T-helper 1 cell treated with Interleukin-12 subunit alpha and Interleukin-12 subunit beta and Interleukin-4 antibody, amounts not matched to agents 30 ng/mL and 1 ng/mL, for 36 hours (primary cell): ENCODE results near the gene INS. TPM values are rescaled to one million over a fixed set of nuclear protein-coding genes. Genes with fewer than 3 reads are reported as not detected.

Experiments used
- intact Hi-C: fragments of 100-400 bp; cut with micrococcal nuclease; formaldehyde crosslinking; loops from one replicate; pipeline ENCODE4 v1.15.1; 2024
- total RNA-seq: library from RNA; stranded (reverse); gene quantifications from 2 replicates; pipeline ENCODE4 v1.2.3, GENCODE V29; 2022

Gene INS
- total RNA-seq, 1 donor from 2014 or later, result not detected

GRCh38 chr11:2149864-2150847 is 10.9 kb downstream of the INS start:
- intact Hi-C loops, result loop anchor here (5.0 kb wide), 1 partner anchor 298 kb away; the partner anchor contains the start of gene LSP1

GRCh38 chr11:2149460-2149859 is 11.5 kb downstream of the INS start:
- intact Hi-C loops, result no loop called here

GRCh38 chr11:2148595-2148994 is 12.4 kb downstream of the INS start:
- intact Hi-C loops, result no loop called here

- intact Hi-C loops, result no loop called here
These were observed 13.6 kb downstream of the INS start for GRCh38 chr11:2147391-2147790.

DNA sequence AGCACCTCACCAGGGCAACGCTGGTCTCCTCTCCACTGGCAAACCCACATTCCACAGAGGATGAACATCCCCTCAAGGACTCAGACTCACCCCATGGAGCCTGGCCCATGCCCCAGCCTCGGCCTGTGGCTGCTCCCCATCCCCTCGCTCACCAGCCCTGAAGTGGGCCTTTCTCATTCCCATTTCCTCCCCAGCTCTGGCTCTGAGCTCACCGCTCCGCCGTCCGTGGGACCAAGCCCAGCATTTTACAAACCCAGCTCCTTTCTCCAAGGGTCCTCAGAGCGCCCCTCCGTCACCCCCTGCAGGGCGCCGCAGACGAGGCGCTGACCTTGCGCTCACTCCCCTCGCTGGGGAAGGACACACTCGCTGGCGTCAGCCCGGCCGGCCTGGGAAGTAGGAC is 15.0 kb downstream of the INS start:
- intact Hi-C loops, result no loop called here

DNA sequence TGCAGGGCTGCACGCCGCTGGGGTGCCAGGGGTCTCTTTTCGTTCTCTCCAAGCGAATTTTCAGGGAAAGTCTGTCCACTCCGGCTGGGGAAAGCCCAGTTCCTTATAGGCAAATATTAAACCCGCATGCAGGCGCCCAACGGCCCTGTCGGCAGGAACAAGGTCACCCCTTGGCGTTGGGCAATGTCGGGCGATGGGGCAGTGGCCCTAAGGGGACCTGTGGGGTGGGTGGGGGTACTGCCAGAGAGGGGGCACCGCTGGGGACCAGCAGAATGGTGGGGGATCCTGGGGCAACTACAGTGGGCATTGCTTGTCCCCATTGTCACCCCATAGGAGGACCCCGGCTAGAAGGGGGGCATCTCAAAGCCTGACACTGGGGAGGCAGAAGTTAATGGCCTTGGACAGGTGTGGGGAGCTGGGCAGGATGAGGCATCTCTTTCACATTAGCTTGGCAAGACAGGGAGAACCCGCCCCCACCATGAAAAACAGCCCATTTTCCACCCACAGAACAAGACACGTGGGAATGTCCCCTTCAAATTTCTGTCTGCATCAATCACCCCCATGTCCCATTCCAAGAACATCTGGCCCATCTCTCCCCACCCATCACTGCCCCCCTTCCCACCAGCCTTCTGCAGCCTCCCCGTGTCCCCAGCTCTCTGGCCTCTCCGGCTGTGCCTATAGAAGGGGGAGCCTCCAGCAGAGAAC is 16.3 kb downstream of the INS start:
- intact Hi-C loops, result loop anchor here (5.0 kb wide), 1 partner anchor 128 kb away; the partner anchor contains the start of gene ASCL2

- intact Hi-C loops, result loop anchor here (1.0 to 5.0 kb wide), 2 partner anchors 67 to 128 kb away; partner anchors contain the start of gene ASCL2
These were observed 17.0 kb downstream of the INS start for GRCh38 chr11:2143799-2144543.

GRCh38 chr11:2143477-2143798 is 17.6 kb downstream of the INS start:
- intact Hi-C loops, result loop anchor here (1.0 to 5.0 kb wide), 2 partner anchors 66 to 129 kb away; partner anchors contain the start of gene ASCL2

DNA sequence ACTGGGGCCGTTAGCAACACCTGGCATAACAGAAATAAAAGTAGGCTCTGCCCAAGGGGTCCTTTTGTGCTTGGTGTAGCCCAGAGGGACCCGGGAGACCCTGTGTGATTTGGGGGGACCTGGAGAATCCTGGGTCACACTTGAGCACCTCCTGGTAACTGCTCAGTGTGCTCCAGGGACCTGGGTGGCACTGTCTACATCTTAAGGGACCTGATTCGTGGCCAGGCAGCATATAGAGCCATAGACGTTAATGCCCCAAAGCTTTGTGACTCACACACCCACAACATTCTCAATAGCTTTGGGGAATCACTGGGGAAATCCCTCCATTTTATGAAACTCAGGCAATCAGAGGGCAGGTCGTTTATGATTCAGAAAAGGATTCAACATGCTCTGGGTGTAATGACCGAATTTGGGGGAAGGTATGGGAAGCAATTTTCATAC is 18.2 kb downstream of the INS start:
- intact Hi-C loops, result loop anchor here (1.0 to 5.0 kb wide), 2 partner anchors 65 to 130 kb away; partner anchors contain the start of gene ASCL2

- intact Hi-C loops, result loop anchor here (5.0 kb wide), 1 partner anchor 130 kb away; the partner anchor contains the start of gene ASCL2
These were observed 18.7 kb downstream of the INS start for GRCh38 chr11:2142300-2142759.

DNA sequence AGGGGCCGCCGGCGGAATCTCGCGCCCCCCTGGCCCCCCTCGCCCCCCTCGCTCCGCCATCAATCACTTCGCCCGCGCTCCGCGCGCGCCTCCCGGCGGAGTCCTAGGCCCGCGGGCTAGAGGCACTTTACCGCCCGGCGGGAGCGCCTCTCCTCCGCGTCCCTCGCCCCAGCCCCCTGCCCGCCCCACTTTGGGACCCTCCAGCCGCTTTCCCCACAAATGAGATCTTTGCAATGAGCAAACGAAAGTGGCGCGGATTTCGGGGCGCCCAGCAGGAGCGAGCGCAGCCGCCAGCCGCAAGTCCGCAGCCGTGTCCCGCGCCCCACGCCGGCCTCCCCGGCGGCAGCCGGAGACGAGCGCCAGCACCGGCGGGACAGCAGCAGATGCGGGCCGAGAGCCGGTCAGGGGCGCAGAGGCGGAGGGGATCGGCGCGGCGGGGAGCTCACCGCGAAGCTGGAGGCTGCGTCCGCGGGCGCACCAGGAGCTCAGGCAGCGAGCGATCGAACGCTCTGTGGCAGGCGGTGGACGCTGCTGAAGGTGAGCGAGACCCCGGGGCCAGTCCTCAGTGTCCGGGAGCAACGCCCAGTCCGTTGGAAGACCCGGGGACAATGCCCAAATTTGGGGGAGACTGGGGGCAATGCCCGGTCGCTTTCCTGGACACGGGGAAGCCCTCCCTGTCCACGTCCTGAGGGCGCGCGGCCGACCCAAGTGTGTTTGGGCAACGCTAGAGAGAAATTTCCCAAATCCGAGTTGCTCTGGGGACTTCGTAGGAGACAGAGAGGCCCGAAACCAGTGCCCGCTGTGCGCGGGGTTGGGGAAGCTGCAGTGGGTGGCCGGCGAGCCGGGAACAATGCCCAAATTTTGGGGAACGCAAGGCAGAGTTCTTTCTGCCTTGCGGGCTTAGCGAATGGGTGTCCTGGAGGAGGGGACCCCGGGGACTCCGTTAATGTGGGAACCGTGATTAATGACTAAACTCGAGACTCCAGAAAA is 20.3 kb downstream of the INS start:
- intact Hi-C loops, result loop anchor here (5.0 kb wide), 1 partner anchor 132 kb away; the partner anchor contains the start of gene ASCL2

GRCh38 chr11:2139621-2140337 is 21.2 kb downstream of the INS start:
- intact Hi-C loops, result loop anchor here (5.0 kb wide), 1 partner anchor 133 kb away; the partner anchor contains the start of gene ASCL2

DNA sequence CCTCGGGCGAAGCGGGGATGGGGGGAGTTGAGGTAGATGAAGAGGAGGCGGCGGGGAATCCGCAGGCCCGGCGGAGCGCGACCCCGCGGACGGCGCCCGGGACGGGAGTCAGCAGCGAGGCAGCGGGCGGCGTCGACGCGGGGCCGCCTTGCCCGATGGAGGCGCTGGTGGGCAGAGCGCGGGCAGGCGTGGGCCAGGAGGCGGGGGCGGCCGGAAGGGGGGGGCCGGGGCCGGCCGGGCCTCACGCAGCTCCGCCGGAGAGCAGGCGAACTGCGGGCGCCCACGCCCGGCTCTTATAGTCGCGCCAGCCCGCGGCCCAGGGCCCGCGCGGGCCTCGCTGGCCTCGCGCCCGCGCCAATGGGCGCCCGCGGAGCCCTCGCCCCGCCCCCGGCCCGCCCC is 21.9 kb downstream of the INS start, which contains the start of gene IGF2:
IGF2 (minus strand) TSS at position 267 of the 399 bp plus-strand sequence. CDS start 3,866 bp downstream, outside the sequence.
- intact Hi-C loops, result no loop called here

GRCh38 chr11:2138431-2139122 is 22.4 kb downstream of the INS start:
- intact Hi-C loops, result no loop called here

DNA sequence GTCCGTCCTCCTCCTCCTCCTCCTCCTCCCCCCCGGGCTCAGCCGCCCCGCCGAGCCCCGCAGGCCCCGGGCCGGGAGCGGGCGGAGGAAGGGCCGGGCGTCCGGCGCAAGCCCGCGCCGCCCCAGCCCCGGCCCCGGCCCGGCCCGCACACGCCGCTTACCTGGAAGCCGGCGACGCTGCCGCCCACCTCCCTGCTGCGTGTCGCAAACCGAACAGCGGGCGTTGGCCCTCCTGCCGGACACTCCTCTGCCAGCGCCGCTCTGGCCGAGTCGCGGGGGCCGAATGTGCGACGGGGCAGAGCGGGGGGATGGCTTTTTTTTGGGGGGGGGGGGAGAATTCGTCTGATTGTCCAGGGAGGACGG is 23.0 kb downstream of the INS start:
- intact Hi-C loops, result no loop called here

- intact Hi-C loops, result no loop called here
These were observed 23.6 kb downstream of the INS start for GRCh38 chr11:2137202-2138067.

DNA sequence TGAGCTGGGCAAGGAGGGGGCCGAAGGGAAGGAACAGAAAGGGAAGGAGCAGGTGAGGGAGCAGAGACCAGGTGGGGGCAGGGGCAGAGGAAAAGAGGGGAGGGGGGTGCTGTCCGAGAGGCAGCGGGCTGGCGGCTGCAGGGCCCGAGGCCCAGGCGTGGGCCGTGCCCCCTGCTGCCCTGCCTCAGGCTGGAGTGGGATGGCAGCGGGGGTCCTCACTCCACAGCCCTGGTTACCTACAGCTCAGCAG is 24.1 kb downstream of the INS start:
- intact Hi-C loops, result no loop called here
